ENCODE results near the gene SLC6A16.
"Not testable (repeated sequence)": the region's sequence is repeated elsewhere in the genome, so short reads cannot be mapped to it uniquely, and the experiment has no call there.

GRCh38 chr19:49298653-49299052 lies 26.3 kb downstream of the SLC6A16 start:
- TF ChIP-seq CTCF (conservative IDR thresholded peaks at IDR 0.05); EZH2 (IDR thresholded peaks at IDR 0.05; ENCODE audit: low read depth): not testable (repeated sequence)

Data from PC-9 (cell line).